Right cardiac atrium (tissue), 5 donors: Measurements from ENCODE around the gene COA7. TPM values are rescaled to one million over a fixed set of nuclear protein-coding genes. Genes with fewer than 3 reads are reported as not detected.
A peak's percentile ranks its signal among the peaks of the same experiment; 100 is the strongest.

Source experiments
- ATAC-seq, 2 donors: fragments of 200-7000 bp; cut with Tn5 transposase; one replicate each; pipeline versions ENCODE4 v1.8.0 to v1.9.1; 2020; ENCODE audit warnings: moderate library complexity in 2 of 2, mild to moderate bottlenecking in 1 of 2
- DNase-seq, 3 donors: peaks; one replicate each; pipeline ENCODE4 v3.0.0-alpha.2; 2020
- H3K27ac ChIP-seq: one replicate; pipeline ENCODE4 v1.5.1; 2013; ENCODE audit warnings: mild to moderate bottlenecking, low read length, control low read depth, moderate library complexity
- H3K27me3 ChIP-seq: one replicate; pipeline ENCODE4 v1.6.1; 2013; ENCODE audit not compliant: control insufficient read depth, insufficient read depth
- H3K4me1 ChIP-seq: one replicate; pipeline ENCODE4 v1.6.1; 2013; ENCODE audit warnings: low read length; ENCODE audit not compliant: control insufficient read depth, insufficient read depth
- H3K4me3 ChIP-seq: one replicate; pipeline ENCODE4 v1.5.1; 2013; ENCODE audit warnings: low read length, control low read depth
- H3K9me3 ChIP-seq: one replicate; pipeline ENCODE4 v1.6.1; 2013; ENCODE audit warnings: low read length; ENCODE audit not compliant: control insufficient read depth
- WGBS: extraction: QIAGEN DNeasy Blood & Tissue Kit; methylation state at CpG from one replicate; pipeline ENCODE4 v1.1.7; 2013; 5-methylcytosine and 5-hydroxymethylcytosine counted together
- intact Hi-C, 4 donors: fragments of 100-400 bp; cut with DNase I; formaldehyde crosslinking; loops; one replicate each; pipeline versions ENCODE4 v1.11.0 to v1.14.0; 2022 to 2023
- polyA plus RNA-seq: library from polyadenylated mRNA; stranded (reverse); fragments of 200-250 nt; gene quantifications from one replicate; pipeline ENCODE4 v1.2.3, GENCODE V29; 2013
- total RNA-seq, 4 donors: library from RNA; stranded (reverse); fragmentation: NEBNext Ultra II Directional; extraction: Animal tissue kit (Norgen Biotek cat#: 25700); gene quantifications; one replicate each; pipeline ENCODE4 v1.2.1, GENCODE V29; 2021
- donor health status: healthy with polysubstance abuse.
- donor health status: DM: no; HTN: yes; CAD: no.
- donor health status: DM: no; HTN: no; CAD: no.
- donor health status: DM: no; HTN: yes; CAD: no; lungs with severe emphysema.
- donor health status: DM: yes; HTN: yes; CAD: no.

COA7 gene
- total and polyA plus RNA-seq, 5 donors = 6.5 to 16.4 (median 15.2) TPM

- no peak for DNase-seq
- no peaks in the 10 kb centered on the region for H3K4me1 ChIP-seq
- H3K27ac ChIP-seq = no peak overlapping the region
- intact Hi-C loops = no loop called here
- WGBS = 93% methylated on average over 5 of the region's 5 CpGs
- H3K27me3 ChIP-seq = no peaks in the 10 kb centered on the region
- ATAC-seq = no peak
- no peaks in the 10 kb centered on the region for H3K9me3 ChIP-seq
- H3K4me3 ChIP-seq = no peak overlapping the region
Observed at GRCh38 chr1:52653207-52653849, 44.8 kb downstream of the COA7 start.

GRCh38 chr1:52651904-52652303 is 46.2 kb downstream of the COA7 start:
- Histone ChIP-seq H3K4me1 (no peaks in the 10 kb centered on the region), H3K27me3 (no peaks in the 10 kb centered on the region), H3K9me3 (no peaks in the 10 kb centered on the region), H3K4me3 (no peak overlapping the region), H3K27ac (no peak overlapping the region)
- WGBS = 84% methylated on average over 1 of the region's 1 CpG
- intact Hi-C loops = no loop called here
- DNase-seq (no peak), ATAC-seq (no peak)

GRCh38 chr1:52645261-52645660 is 52.9 kb downstream of the COA7 start:
- Histone ChIP-seq H3K27ac (no peak overlapping the region), H3K4me3 (no peak overlapping the region), H3K27me3 (no peaks in the 10 kb centered on the region), H3K9me3 (no peaks in the 10 kb centered on the region), H3K4me1 (no peaks in the 10 kb centered on the region)
- ATAC-seq (no peak), DNase-seq (no peak)
- intact Hi-C loops = no loop called here
- 73% methylated on average over 6 of the region's 6 CpGs for WGBS

- ATAC-seq = no peak
- H3K9me3 ChIP-seq = no peaks in the 10 kb centered on the region
- intact Hi-C loops = no loop called here
- H3K27ac ChIP-seq = no peak overlapping the region
- 80% methylated on average over 4 of the region's 4 CpGs for WGBS
- no peak overlapping the region for H3K4me3 ChIP-seq
- no peak for DNase-seq
- no peaks in the 10 kb centered on the region for H3K27me3 ChIP-seq
- no peaks in the 10 kb centered on the region for H3K4me1 ChIP-seq
Observed at GRCh38 chr1:52641307-52641706, 56.8 kb downstream of the COA7 start.

- ATAC-seq (no peak), DNase-seq (no peak)
- intact Hi-C loops = no loop called here
- H3K27me3 ChIP-seq = no peaks in the 10 kb centered on the region
- no peak overlapping the region for H3K4me3 ChIP-seq
- no peak overlapping the region for H3K27ac ChIP-seq
- H3K9me3 ChIP-seq = no peaks in the 10 kb centered on the region
- 85% methylated on average over 6 of the region's 6 CpGs for WGBS
- H3K4me1 ChIP-seq = no peaks in the 10 kb centered on the region
Observed at GRCh38 chr1:52640697-52641096, 57.5 kb downstream of the COA7 start.

GRCh38 chr1:52637946-52638345 is 60.2 kb downstream of the COA7 start:
- intact Hi-C loops = no loop called here
- Histone ChIP-seq H3K27ac (no peak overlapping the region), H3K4me3 (no peak overlapping the region), H3K4me1 (peaks cover under 1% of the 10 kb centered on the region), H3K27me3 (no peaks in the 10 kb centered on the region), H3K9me3 (no peaks in the 10 kb centered on the region)
- 61% methylated on average over 4 of the region's 4 CpGs for WGBS
- no peak for ATAC-seq
- no peak for DNase-seq

GRCh38 chr1:52636721-52637695 is 61.1 kb downstream of the COA7 start:
- ATAC-seq (peak in 1 of 2 donors; percentile 49), DNase-seq (no peak)
- Histone ChIP-seq H3K27ac (no peak overlapping the region), H3K4me3 (no peak overlapping the region), H3K27me3 (no peaks in the 10 kb centered on the region), H3K9me3 (no peaks in the 10 kb centered on the region), H3K4me1 (peaks cover 3% of the 10 kb centered on the region)
- intact Hi-C loops = no loop called here
- 59% methylated on average over 11 of the region's 11 CpGs for WGBS

GRCh38 chr1:52635321-52636089 is 62.6 kb downstream of the COA7 start:
- Histone ChIP-seq H3K4me3 (no peak overlapping the region), H3K27ac (no peak overlapping the region), H3K9me3 (no peaks in the 10 kb centered on the region), H3K4me1 (peaks cover 3% of the 10 kb centered on the region), H3K27me3 (no peaks in the 10 kb centered on the region)
- no peak for DNase-seq
- ATAC-seq = no peak
- WGBS = 87% methylated on average over 4 of the region's 4 CpGs
- intact Hi-C loops = no loop called here

Other genes starting within 250 kb of the COA7 start
- 10 to 100 TPM; 36.1 to 41.1 (median 38.8) TPM for gene TUT4, start 145.3 kb downstream of the COA7 start, total RNA-seq
- 20.4 TPM for gene TUT4, start 145.3 kb downstream of the COA7 start, polyA plus RNA-seq
- 10 to 100 TPM in 2 of 4 donors, 1 to 10 TPM in 2; 9.4 to 13.9 (median 10.8) TPM for gene GPX7, start 96.0 kb downstream of the COA7 start, total RNA-seq
- gene GPX7, start 96.0 kb downstream of the COA7 start, polyA plus RNA-seq = 13.6 TPM
- gene SHISAL2A, start 65.2 kb downstream of the COA7 start, total RNA-seq = not detected
- not detected for gene SHISAL2A, start 65.2 kb downstream of the COA7 start, polyA plus RNA-seq
- 10 to 100 TPM; 41.9 to 58.7 (median 54.7) TPM for gene ZYG11B, start 28.1 kb upstream of the COA7 start, total RNA-seq
- 17.8 TPM for gene ZYG11B, start 28.1 kb upstream of the COA7 start, polyA plus RNA-seq
- gene ZYG11A, start 144.4 kb upstream of the COA7 start, total RNA-seq = under 1 TPM in 1 of 4 donors, not detected in 3; 0.06 TPM
- 0.02 TPM for gene ZYG11A, start 144.4 kb upstream of the COA7 start, polyA plus RNA-seq
- gene ECHDC2, start 223.4 kb upstream of the COA7 start, total RNA-seq = 100 to 1,000 TPM; 104 to 145 (median 121) TPM
- 114 TPM for gene ECHDC2, start 223.4 kb upstream of the COA7 start, polyA plus RNA-seq
- gene SCP2, start 228.9 kb upstream of the COA7 start, total RNA-seq = 100 to 1,000 TPM; 129 to 149 (median 135) TPM
- 203 TPM for gene SCP2, start 228.9 kb upstream of the COA7 start, polyA plus RNA-seq